HepG2 (cell line): ENCODE results near the gene CHID1. TPM values are rescaled to one million over a fixed set of nuclear protein-coding genes. Genes with fewer than 3 reads are reported as not detected.
A peak's percentile ranks its signal among the peaks of the same experiment; 100 is the strongest.

Source experiments
- CC2D1A ChIP-seq: sonication (generic); formaldehyde crosslinking; IDR thresholded peaks from 2 replicates; pipeline ENCODE4 v1.8.1; 2023; ENCODE audit warnings: mild to moderate bottlenecking, missing genetic modification reagents
- IRF2 ChIP-seq: IDR thresholded peaks from 2 replicates; pipeline ENCODE4 v1.6.1; 2018; ENCODE audit warnings: missing genetic modification reagents, missing compliant biosample characterization
- NR2F2 ChIP-seq: IDR thresholded peaks from 2 replicates; pipeline ENCODE4 v1.6.1; 2012; ENCODE audit warnings: low read depth, inconsistent platforms, borderline replicate concordance
- PREB ChIP-seq: sonication (generic); formaldehyde crosslinking; IDR thresholded peaks from 2 replicates; pipeline ENCODE4 v1.4.0; 2020; ENCODE audit warnings: missing genetic modification reagents
- ZBTB34 ChIP-seq: sonication (generic); formaldehyde crosslinking; IDR thresholded peaks from 2 replicates; pipeline ENCODE4 v1.8.0; 2022; ENCODE audit warnings: mild to moderate bottlenecking, missing genetic modification reagents
- ZFP36L1 ChIP-seq: sonication (generic); formaldehyde crosslinking; IDR thresholded peaks from 2 replicates; pipeline ENCODE4 v1.8.0; 2022; ENCODE audit warnings: mild to moderate bottlenecking, missing genetic modification reagents, moderate library complexity
- ZMAT5 ChIP-seq: sonication (generic); formaldehyde crosslinking; IDR thresholded peaks from 2 replicates; pipeline ENCODE4 v1.5.0; 2020; ENCODE audit warnings: mild to moderate bottlenecking, low read depth, missing genetic modification reagents, borderline replicate concordance
- ZNF260 ChIP-seq: sonication (generic); formaldehyde crosslinking; IDR thresholded peaks from 2 replicates; pipeline ENCODE4 v1.4.0; 2020; ENCODE audit warnings: missing genetic modification reagents, low read depth, mild to moderate bottlenecking, borderline replicate concordance
- ZNF605 ChIP-seq: sonication (generic); formaldehyde crosslinking; IDR thresholded peaks from 2 replicates; pipeline ENCODE4 v1.8.0; 2022; ENCODE audit warnings: mild to moderate bottlenecking, missing genetic modification reagents
- ZNF609 ChIP-seq: sonication (generic); formaldehyde crosslinking; IDR thresholded peaks from 2 replicates; pipeline ENCODE4 v1.4.0; 2020; ENCODE audit warnings: mild to moderate bottlenecking, missing genetic modification reagents, borderline replicate concordance
- ZNF782 ChIP-seq: sonication (generic); formaldehyde crosslinking; IDR thresholded peaks from 2 replicates; pipeline ENCODE4 v1.4.0; 2020; ENCODE audit warnings: missing genetic modification reagents, mild to moderate bottlenecking, borderline replicate concordance
- ZZZ3 ChIP-seq: sonication (generic); formaldehyde crosslinking; IDR thresholded peaks from 2 replicates; pipeline ENCODE4 v1.4.0; 2020; ENCODE audit warnings: missing genetic modification reagents, mild to moderate bottlenecking, borderline replicate concordance
- polyA plus RNA-seq, 8 experiments: library from polyadenylated mRNA; depleted of rRNA in 3 of 8; stranded (reverse) in 7 of 8; unstranded in 1 of 8; fragments of >200 nt; fragmentation: Illumina TruSeq in 4 of 8; extraction: Trizol in 4 of 8; gene quantifications; 2 replicates each; pipeline versions ENCODE4 v1.2.1 to v1.2.3, GENCODE V29; 2011 to 2016; ENCODE audit warnings: low read depth in 4 of 8, missing spikeins in 1 of 8, mixed read lengths in 1 of 8; ENCODE audit not compliant: insufficient read depth in 1 of 8
- total RNA-seq, 5 experiments: library from RNA; depleted of rRNA; stranded (reverse); fragments of >200 nt; fragmentation: Illumina TruSeq; extraction: Trizol; gene quantifications; 2 replicates each; pipeline ENCODE4 v1.2.3, GENCODE V29; 2016; ENCODE audit warnings: low read depth in 1 of 5
- TF ChIP-seq, protein P1 (sequence below): IDR thresholded peaks from 2 replicates; pipeline ENCODE4 v1.6.1; 2016; ENCODE audit warnings: missing compliant biosample characterization, missing genetic modification reagents, borderline replicate concordance
- TF ChIP-seq, protein P2 (sequence below): sonication (generic); formaldehyde crosslinking; conservative IDR thresholded peaks from 2 replicates; pipeline ENCODE4 v1.4.0; 2020; ENCODE audit warnings: missing genetic modification reagents
- TF ChIP-seq, protein P3 (sequence below): sonication (generic); formaldehyde crosslinking; IDR thresholded peaks from 2 replicates; pipeline ENCODE4 v1.5.0; 2020; ENCODE audit warnings: missing genetic modification reagents

The CHID1 gene
- total and polyA plus RNA-seq, 2 of the 13 experiments (the other 11 are each of a cell fraction or from before 2014, with no cell fraction given), result 65.1 to 93.6 TPM

- TF ChIP-seq ZNF609 (CRISPR knock-in tag) (0 out of 2 replicates have a peak, but pooled peaks have one; percentile 13), ZNF605 (CRISPR knock-in tag) (no peak), IRF2 (CRISPR knock-in tag) (peak; percentile 47; the same call in 1 of the 2 replicates), PREB (CRISPR knock-in tag) (no peak), ZBTB34 (CRISPR knock-in tag) (no peak), ZZZ3 (CRISPR knock-in tag) (no peak), ZFP36L1 (CRISPR knock-in tag) (no peak), ZMAT5 (CRISPR knock-in tag) (no peak), NR2F2 (no peak; the same call in 1 of the 2 replicates), ZNF260 (no peak), CC2D1A (CRISPR knock-in tag) (no peak), ZNF782 (CRISPR knock-in tag) (0 out of 2 replicates have a peak, but pooled peaks have one; percentile 6)
- TF ChIP-seq, protein P1, sequence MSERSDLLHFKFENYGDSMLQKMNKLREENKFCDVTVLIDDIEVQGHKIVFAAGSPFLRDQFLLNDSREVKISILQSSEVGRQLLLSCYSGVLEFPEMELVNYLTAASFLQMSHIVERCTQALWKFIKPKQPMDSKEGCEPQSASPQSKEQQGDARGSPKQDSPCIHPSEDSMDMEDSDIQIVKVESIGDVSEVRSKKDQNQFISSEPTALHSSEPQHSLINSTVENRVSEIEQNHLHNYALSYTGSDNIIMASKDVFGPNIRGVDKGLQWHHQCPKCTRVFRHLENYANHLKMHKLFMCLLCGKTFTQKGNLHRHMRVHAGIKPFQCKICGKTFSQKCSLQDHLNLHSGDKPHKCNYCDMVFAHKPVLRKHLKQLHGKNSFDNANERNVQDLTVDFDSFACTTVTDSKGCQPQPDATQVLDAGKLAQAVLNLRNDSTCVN (CRISPR knock-in tag), result 0 out of 2 replicates have a peak, but pooled peaks have one; percentile 4
- TF ChIP-seq, protein P2, sequence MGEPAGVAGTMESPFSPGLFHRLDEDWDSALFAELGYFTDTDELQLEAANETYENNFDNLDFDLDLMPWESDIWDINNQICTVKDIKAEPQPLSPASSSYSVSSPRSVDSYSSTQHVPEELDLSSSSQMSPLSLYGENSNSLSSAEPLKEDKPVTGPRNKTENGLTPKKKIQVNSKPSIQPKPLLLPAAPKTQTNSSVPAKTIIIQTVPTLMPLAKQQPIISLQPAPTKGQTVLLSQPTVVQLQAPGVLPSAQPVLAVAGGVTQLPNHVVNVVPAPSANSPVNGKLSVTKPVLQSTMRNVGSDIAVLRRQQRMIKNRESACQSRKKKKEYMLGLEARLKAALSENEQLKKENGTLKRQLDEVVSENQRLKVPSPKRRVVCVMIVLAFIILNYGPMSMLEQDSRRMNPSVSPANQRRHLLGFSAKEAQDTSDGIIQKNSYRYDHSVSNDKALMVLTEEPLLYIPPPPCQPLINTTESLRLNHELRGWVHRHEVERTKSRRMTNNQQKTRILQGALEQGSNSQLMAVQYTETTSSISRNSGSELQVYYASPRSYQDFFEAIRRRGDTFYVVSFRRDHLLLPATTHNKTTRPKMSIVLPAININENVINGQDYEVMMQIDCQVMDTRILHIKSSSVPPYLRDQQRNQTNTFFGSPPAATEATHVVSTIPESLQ (CRISPR knock-in tag), result no peak
- TF ChIP-seq, protein P3, sequence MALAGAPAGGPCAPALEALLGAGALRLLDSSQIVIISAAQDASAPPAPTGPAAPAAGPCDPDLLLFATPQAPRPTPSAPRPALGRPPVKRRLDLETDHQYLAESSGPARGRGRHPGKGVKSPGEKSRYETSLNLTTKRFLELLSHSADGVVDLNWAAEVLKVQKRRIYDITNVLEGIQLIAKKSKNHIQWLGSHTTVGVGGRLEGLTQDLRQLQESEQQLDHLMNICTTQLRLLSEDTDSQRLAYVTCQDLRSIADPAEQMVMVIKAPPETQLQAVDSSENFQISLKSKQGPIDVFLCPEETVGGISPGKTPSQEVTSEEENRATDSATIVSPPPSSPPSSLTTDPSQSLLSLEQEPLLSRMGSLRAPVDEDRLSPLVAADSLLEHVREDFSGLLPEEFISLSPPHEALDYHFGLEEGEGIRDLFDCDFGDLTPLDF (CRISPR knock-in tag), result no peak
Observed at GRCh38 chr11:842370-843002, 68.1 kb downstream of the CHID1 start, which contains the start of the genes POLR2L and TSPAN4 (continued).
